NCI-H2107 treated with DMSO at 0.1 percent for 48 hours (cell line): ENCODE results near the gene ACVR1B.

Source experiments
- DNase-seq: peaks from one replicate; lab custom pipeline; 2025; ENCODE audit not compliant: unreplicated experiment; lab: John Stamatoyannopoulos, UW

Gene ACVR1B

GRCh38 chr12:51951199-51951842 is at the start of gene ACVR1B:
ACVR1B (plus strand) TSS chr12:51951699; CDS start chr12:51951744, 45 bp downstream.
- peak; percentile 88 for DNase-seq

- no peak for DNase-seq
Measured at GRCh38 chr12:51901881-51902280, 49.6 kb upstream of the ACVR1B start.

DNA sequence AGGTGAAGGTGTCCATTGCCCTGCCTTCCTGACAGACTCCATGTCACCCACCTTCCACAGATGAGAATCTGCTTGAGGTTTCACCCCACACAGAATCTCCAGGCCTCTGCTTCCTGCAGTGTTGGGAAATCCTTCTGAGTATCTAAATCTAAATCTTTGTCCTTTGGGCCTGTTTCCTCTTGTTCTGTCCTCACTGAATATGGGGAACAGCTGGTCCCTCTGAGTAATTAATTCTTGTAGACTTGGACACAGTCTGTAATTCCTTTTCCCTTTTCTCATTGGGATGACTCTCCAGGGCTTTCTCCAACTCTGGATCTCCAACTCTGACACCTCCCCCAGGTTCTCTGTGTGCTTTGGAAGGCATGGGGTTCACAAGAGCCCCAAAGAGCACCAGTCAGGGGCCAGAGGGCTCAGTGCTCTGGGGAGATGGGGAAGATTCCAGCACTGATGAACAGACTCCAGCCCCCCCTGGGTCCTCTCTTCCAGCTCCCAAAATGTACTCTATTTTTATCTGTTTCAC is 46.5 kb upstream of the ACVR1B start:
- no peak for DNase-seq

GRCh38 chr12:51905471-51906429 is 45.7 kb upstream of the ACVR1B start:
- DNase-seq: no peak

DNA sequence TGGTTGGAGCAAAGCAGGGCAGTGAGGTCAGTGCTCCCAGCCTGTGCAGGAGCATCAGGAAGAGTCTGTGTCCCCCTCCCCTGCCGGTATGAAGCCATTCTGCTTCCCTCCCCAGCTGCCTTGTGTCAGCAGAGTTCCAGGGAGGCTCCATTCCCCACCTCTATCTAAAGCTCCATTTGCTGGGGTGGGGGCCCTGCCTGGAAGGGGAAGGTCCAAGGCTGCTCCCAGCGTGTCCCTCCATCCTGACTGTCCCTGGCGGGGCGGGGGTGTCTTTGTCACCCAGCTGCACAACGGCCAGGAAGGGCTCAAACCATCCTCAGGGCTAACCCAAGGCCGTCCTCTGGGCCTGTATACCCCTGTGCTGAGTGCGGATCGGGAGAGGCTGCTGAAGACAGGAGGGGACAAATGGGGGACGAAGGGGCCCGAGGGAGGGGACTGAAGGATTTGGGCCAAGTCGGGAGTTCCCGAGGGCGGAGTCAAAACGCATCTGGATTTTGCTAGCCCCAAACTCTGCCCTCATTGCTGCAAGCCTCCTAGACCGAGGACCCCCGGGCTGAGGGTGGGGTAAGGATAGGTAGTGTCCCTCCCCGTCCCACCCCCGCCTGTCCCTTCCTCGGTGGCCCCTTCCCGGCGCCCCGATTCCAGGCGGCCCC is 44.9 kb upstream of the ACVR1B start:
- no peak for DNase-seq

DNA sequence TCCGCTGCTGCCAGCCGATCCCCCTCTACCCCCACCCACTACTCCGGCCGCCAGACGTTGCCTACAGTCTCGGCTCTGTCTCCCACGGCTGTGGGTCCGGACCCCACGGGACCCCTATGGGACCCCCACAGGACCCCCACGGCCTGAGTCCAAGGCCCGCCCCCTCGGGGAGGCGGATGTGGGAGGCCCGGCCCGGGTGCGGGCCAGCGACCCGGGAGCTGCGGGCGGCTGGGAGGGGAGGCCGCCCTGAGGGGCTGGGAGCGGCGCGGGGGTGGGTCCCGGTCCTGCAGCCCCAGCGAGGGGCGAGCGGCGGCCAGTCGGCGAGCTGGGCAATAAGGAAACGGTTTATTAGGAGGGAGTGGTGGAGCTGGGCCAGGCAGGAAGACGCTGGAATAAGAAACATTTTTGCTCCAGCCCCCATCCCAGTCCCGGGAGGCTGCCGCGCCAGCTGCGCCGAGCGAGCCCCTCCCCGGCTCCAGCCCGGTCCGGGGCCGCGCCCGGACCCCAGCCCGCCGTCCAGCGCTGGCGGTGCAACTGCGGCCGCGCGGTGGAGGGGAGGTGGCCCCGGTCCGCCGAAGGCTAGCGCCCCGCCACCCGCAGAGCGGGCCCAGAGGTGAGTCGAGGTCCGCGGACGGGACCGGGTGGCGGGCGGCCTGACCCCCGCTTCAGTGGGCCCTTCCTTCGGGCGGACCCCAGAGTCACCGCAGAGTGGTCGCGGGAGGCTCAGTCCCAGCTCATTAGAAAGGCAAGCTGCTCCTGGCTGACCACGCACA is 44.2 kb upstream of the ACVR1B start, which contains the start of gene ACVRL1:
TSS of gene ACVRL1 (plus strand) at position 422 of the 773 bp plus-strand sequence. CDS start 4,971 bp downstream, outside the sequence.
- no peak for DNase-seq

DNA sequence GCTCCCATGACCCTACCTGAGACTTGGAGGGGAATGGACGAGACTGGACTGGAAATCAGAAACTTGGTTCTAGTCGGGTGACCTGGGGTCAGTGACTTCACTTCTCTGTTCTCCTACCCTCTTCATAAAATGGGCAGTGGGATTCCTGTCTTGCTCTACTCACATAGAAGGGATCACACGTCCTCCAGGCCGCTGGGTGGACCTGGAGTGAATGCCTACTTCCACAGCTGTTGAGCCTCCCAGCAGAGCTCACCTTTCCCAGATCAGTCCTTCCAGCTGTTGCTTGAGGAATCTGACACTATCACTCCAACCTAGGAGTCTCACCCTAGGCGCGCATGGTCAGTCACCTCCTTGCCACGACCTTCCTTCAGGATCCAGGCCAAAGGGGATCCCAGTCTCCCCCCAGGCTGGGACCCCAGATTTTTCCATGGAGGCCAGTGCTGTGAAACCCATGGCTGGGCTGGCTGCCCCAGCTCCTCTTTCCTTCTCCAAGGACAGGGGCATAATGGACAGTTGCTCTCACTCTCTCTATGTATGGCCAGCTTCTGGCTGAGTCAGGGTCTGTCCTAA is 43.6 kb upstream of the ACVR1B start:
- no peak for DNase-seq

- no peak for DNase-seq
Measured at GRCh38 chr12:51908876-51909592, 42.5 kb upstream of the ACVR1B start.

DNA sequence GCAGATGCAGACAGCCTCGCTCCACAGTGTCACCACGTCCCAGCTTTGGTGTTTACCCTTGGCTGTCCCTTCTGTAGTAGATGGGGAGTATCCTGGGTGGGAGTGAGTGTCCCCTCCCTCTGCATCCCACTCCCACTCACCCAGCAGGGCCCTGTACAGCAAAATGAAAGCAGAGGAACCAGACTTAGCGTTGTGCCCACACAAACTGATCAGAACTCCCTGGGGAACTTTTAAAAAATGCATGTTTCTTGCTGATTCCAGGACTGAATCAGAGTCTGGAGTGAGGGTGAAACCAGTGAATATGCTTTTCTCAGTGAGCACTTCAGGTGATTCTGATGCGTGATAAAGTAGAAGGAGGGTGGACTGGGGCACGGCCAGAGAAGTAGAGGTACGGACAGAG is 41.3 kb upstream of the ACVR1B start:
- no peak for DNase-seq

DNA sequence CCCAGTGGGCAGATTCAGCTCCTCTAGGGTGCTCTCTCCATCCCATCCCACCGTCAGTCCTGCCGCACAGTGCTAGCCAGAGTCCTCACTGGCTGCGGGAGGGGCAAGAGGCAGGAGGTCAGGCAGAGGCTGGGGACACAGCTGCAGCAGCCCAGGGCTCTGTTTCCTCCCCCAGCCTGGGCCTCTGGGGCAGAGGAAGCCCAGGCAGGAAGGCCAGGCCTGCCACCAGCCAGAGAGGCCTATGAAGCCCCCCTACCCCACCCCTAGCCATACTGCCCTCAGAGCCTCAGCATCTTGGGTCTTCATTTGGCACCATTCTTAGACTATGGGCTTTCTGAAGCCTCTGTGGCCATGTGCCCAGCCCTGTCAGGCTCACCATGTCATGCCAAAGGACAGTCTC is 40.8 kb upstream of the ACVR1B start:
- no peak for DNase-seq

- DNase-seq: no peak
Measured at GRCh38 chr12:51911307-51911706, 40.2 kb upstream of the ACVR1B start.

- no peak for DNase-seq
Measured at GRCh38 chr12:51911788-51912711, 39.4 kb upstream of the ACVR1B start.

- no peak for DNase-seq
Measured at GRCh38 chr12:51913071-51914033, 38.1 kb upstream of the ACVR1B start.

GRCh38 chr12:51914034-51914923 is 37.2 kb upstream of the ACVR1B start:
- no peak for DNase-seq

DNA sequence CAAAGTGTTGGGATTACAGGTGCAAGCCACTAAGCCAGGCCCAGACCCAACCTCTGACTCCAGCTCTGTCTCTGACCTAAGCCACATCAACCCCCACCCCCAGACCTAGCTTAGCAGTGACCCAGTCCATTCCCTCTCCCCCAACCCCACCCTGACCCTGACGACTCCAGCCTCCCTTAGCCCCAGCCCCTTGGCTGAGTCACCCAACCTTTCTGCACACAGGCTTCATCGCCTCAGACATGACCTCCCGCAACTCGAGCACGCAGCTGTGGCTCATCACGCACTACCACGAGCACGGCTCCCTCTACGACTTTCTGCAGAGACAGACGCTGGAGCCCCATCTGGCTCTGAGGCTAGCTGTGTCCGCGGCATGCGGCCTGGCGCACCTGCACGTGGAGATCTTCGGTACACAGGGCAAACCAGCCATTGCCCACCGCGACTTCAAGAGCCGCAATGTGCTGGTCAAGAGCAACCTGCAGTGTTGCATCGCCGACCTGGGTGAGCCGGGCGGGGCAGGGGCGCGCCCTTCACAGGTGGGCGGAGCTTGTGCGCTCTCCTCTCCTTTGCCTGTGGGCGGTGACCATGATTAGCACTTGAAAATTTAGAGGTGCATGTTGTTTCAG is 36.4 kb upstream of the ACVR1B start:
- no peak for DNase-seq

DNA sequence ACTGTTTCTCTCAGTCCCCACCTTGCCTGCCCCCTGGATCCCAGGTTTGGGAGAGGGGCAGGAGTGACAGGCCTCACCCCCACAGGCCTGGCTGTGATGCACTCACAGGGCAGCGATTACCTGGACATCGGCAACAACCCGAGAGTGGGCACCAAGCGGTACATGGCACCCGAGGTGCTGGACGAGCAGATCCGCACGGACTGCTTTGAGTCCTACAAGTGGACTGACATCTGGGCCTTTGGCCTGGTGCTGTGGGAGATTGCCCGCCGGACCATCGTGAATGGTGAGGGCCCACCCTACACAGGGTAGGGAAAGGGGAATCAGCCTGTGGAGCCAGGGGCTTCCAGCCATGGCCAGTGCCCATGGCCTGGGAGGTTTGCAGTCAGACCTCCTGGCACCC is 35.5 kb upstream of the ACVR1B start:
- DNase-seq: no peak
